GM18505 (cell line): ENCODE data around the gene KCNQ1.

Experiments
- ATAC-seq: cut with Tn5 transposase; IDR thresholded peaks from one replicate; pipeline ENCODE4 v1.9.1; 2021; ENCODE audit not compliant: unreplicated experiment
- POLR2A ChIP-seq: IDR thresholded peaks from 4 replicates; pipeline ENCODE4 v1.6.1; 2011; ENCODE audit warnings: borderline replicate concordance; ENCODE audit not compliant: insufficient read depth, insufficient read length; ENCODE audit errors: extremely low read depth

KCNQ1 gene

DNA sequence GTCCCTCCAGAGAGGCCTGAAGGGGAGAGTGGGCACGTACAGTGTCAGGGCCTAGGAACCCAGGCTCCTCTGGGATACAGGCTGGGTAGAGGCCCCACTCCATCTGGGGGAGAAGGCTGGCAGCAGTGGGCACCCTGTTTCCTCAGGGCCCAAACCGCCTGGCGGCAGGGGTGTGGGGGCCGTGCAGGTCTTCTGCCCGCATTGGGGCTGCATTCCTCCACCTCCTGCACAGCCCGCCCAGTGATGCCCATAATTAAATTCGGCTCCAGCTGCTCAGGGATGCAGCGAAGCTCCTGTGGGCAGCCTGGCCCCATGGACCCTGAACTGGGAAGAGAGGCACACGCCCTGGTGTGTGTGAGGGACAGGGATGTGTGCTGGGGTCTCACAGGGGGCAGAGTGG, 219.6 kb downstream of the KCNQ1 start:
- TF ChIP-seq POLR2A: no peak
- no peak for ATAC-seq

DNA sequence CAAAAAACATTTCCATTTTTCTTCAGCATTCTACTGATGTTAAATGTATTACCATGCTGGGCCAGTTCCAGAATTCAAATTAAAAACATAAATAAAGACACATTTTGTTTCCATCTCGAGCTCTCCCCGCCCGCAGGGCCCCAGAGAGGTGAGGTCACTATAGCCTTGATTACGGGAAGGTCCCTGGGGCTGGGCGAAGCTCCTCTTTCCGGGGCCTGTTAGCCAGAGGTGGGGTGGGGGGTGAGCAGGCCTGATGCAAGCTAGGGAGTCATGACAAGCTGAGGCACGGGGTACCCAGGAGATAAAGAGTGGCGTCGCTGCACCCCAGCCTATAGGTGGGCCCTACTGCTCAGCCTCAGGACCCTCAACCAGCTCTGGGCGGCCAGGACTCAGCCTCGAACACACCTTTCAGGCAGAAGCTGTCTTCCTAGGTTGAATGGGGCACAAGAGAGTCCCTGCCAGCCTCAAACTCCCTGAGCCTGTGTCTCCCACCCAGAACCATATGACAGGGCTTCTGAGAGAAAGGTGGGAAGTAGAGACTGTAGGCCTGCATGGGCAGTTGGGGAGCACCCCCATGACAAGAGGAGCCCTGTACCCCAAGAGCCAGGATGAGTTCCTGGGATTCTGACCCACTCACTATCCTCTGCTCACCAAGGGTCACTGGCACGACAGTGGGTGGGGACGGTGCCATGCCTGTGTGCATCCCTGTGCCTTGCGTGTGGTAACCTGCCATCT, 220.2 kb downstream of the KCNQ1 start:
- no peak for ATAC-seq
- no peak for TF ChIP-seq POLR2A

DNA sequence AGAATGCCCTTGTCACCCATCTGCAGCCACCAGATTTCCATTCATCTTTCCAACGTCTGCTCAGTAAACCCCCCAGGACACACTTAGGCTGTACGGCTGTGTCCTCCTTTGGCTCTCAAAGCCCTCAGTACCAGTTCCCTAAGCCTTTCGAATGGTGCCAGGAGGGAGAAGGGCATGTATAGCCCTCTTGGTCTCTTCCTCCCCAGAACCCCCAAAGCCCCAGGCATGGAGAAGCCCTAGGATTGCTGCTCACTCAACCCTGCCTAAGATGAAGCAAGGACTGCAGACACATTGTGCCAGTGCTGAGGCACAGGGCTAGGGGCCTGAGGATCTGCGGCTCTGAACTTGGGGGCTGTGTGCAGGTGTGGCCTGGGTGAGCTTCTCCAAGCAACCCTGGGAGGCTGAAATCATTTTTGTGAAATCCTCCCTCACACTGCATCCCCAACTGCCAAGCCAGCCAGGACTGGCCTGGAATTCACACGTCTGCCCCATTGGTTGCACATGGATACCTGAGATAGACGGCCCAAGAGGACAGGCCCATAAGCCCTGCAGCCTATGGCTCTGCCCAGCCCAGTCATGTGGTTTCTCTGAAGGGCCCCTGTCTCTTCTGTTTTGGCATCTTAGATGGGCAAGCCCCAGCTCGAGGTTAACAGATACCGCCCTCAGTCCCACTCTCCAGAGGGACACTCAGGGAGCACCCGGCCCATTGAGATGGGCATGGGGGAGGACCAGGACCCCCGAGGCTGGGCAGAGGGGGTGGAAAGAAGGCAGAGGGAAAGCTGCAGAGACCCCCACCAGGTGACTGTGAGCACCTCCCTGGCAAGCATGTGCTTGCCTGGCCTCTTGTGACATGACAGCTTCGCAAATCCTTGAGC, 221.0 kb downstream of the KCNQ1 start:
- ATAC-seq: no peak
- TF ChIP-seq POLR2A: no peak

DNA sequence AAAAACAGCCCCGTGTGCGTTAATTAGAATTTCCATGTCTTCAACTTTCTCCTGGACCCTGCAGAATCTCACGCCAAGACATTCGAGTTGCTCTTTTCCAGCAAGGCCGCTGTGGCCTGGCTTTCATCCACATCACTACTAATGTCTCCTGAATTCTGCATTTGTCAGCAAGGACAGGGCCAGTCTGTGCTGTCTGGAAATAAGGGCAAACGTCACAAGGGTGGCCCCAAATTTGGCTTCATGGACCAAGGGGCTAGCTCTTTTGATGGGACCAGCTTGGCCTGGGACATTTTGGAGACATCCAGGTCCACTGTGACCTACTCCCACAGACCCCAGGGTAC, 221.6 kb downstream of the KCNQ1 start:
- no peak for ATAC-seq
- TF ChIP-seq POLR2A: no peak

DNA sequence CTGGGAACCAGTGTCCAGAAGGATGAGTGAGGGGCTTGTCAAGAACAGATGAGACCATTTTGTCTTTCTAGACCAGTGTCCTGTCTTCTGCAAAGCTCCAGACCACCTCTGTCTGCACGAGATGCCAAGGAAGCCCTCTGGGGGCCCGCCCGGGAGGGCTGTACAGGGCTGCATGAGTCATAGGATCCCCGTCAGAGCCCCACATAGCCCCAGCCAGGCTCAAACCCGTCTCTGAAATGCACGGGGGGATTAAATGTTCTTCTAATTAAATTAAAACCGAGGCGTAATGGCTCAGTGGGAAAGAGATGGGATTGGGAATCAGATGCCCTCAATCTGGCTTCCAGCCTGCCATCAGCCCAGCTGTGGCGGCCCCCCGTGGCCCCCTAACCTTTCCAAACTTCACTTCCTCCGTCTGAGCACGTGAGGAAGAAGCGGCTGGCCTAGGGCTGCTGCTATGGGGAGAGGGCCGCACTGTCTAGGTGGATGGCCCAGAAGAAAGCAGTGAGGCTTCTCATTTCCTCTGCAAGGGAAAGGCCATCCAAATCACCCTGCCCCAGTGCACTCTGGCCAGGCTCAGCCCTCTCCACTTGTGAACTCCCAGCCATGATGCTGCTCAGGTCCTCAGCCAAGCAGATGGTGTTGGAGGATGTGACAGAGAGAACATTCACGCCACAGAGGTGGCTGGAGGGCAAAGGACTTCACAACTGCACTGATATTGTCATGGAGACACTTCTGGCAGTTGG, 222.2 kb downstream of the KCNQ1 start:
- ATAC-seq: no peak
- no peak for TF ChIP-seq POLR2A

DNA sequence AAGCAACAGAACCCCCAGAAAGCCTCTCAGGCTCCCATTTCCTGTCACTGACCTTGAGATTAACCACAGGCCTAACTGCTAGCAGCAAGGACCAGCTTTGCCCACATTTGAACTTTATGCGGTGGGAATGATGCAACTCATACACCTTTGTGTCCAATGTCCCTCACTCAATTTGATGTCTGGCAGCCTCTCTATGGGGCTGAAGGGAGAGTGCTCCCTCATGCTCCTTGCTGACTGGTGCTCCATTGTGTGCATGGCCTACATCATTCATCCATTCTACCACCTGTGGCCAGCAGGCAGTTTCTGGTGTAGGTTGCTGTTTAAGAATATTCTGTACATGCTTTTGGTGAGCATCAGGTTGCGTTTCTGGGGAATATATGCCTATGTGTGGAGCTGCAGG, 223.1 kb downstream of the KCNQ1 start:
- no peak for TF ChIP-seq POLR2A
- no peak for ATAC-seq

DNA sequence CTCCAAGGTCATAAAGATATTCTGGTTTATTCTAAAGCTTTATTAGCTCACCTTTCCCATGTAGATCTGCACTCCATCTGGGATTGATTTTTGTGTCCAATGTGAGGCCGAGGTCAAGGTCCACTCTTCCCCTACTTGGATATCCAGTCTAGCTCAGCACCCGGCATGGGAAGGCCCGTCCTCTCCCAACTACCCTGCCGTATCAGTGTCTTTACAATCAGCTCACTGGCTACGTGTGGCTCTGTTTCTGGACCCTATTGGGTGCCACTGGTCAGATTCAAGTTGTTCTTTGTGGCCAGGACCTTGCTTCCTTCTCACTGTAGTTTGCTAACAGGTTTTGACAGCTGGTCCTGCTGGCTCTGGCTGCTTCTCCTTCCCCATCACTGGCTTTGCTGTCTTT, 224.1 kb downstream of the KCNQ1 start:
- no peak for TF ChIP-seq POLR2A
- no peak for ATAC-seq

DNA sequence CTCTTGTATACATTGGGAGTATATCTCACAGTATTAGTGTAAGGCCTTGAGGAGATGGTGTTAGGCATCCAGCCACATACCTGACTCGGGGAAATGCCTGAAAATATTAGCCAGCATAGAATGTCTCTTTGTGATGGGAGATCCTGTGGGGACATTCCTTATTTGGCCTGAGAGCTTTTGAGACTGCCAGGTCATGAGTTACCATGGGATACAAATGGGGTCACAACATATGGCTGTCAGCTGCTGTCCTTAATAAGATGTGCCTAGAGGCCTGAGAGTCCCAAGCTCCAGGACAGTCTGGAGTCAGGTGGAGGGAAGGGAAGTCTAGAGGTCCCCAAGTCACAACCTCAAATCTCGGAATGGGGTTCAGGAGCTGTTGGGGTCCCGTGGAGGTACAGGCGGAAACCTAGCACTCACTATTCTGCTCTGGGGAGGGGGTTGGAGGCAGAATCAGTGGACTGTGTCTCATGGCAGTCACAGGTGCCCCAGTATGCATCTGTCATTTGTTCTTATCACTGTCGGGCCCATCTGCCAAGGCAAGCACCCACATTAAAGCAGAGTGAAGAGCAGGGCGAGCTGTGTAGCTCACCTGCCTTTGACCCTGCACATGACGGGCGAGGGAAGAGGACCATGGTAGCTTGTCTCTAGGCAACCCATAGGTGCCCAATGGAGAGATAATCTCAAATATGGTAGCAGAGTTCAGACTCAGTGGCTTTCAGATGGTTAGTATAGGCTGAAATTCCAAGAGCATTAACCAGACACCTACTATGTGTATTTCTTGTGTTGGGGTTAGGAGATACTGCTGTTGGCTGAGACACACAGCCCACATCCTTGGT, 225.0 kb downstream of the KCNQ1 start:
- no peak for TF ChIP-seq POLR2A
- ATAC-seq: no peak

DNA sequence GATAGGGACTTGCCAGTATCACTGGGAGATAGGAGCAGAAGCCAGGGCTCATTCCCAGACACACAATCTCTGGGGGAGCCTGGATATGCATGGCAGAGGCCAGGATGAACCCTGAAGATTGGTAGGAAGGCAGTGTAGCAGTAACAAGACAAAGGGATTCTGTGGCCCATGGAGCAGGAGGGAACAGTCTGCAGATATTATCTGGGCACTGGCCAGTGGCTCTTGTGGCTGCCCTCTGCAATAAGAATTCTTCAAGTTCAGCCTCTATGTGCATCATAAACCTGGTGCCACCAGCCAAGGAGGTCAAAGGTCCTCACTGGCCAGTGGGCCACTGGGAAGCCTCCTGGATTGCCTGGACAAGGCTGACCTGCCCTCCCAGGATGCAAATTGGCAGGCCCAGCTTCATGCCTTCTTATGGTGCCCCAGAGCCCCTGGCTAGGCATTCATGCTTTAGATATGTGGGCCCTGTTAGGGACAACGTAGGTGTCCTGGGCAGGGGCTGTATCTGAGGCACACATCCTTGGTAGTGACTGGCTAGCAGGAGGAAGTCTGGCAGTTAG, 225.8 kb downstream of the KCNQ1 start:
- no peak for TF ChIP-seq POLR2A
- no peak for ATAC-seq

DNA sequence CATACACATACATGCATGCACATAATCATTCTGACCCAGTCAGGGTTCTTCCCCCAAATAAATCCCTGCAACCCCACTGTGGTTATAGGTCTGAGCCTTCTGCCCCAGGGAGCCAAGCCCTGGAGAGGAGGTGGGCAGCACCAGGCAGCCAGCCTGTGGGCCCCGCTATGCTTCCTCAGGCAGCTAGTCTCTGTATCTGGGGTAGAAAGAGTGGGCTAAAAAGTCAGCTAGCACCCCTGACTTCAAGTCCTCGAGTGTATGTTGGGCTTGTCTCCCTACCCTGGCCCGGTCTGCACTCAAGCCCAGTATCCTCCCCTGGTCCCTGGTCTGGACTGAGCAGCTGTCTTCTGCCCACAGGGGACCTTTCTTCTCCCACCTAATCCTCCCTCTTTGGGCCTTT, 226.9 kb downstream of the KCNQ1 start:
- no peak for TF ChIP-seq POLR2A

DNA sequence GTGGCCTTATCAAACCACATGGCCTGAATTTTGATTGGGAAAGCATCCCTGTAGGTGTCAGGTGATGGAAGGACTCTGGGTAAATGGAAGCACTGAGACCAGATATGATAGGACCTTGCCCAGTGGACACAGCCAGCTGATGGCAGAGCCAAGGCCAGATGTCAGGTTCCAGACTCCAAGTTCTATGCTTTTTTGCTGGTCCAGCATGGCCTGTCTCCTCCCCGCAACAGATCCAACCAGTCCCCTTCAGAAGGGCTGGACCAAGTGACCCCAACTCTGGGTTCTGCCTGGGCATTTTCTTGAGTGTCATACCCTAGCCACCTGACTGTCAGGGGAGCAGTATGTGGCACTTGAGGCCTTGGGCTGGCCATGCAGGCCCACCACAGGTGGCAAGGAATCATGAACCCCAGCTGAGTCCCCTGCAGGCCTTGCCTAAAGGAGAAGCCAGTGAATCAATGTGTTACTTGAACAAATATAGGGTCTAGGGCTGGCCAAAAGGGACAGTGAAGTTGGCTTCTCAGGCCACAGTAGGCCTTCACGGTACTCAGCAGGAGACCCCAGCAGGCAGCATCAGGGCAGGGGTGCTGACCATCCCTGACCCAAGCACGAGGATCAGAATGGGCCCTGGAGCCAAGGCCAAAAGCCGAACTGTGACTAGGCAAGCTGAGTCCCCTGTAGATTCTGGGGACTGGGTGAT, 227.9 kb downstream of the KCNQ1 start:
- TF ChIP-seq POLR2A: no peak
- no peak for ATAC-seq

More for the DNA sequence above, 226.9 kb downstream of the KCNQ1 start:
- ATAC-seq: no peak

DNA sequence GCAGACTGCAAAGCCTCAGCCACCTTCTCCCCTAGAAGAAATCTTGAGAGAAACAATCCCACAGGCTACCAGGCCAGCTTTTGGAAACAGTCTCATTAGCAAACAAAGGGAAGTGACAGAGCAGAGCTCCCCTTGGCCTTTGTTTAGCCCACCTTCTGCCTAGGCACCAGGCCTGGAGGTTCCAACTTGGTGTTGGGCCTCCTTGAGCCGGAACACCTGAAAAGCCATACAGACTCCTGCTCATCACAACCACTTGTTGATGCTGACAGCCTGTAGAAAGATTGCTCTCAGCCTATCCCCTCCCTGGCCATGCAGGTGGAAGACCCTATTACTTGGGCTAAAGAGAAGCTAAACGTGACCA, 228.4 kb downstream of the KCNQ1 start:
- no peak for ATAC-seq
- TF ChIP-seq POLR2A: no peak
